HG02678 (cell line): Measurements from ENCODE around the gene GFPT2.
"Not testable (repeated sequence)": the region's sequence is repeated elsewhere in the genome, so short reads cannot be mapped to it uniquely, and the experiment has no call there.

ENCODE experiments used
- ATAC-seq: cut with Tn5 transposase; IDR thresholded peaks from one replicate; pipeline ENCODE4 v1.9.1; 2021; ENCODE audit warnings: mild to moderate bottlenecking, moderate library complexity; ENCODE audit not compliant: unreplicated experiment

GFPT2 gene

DNA sequence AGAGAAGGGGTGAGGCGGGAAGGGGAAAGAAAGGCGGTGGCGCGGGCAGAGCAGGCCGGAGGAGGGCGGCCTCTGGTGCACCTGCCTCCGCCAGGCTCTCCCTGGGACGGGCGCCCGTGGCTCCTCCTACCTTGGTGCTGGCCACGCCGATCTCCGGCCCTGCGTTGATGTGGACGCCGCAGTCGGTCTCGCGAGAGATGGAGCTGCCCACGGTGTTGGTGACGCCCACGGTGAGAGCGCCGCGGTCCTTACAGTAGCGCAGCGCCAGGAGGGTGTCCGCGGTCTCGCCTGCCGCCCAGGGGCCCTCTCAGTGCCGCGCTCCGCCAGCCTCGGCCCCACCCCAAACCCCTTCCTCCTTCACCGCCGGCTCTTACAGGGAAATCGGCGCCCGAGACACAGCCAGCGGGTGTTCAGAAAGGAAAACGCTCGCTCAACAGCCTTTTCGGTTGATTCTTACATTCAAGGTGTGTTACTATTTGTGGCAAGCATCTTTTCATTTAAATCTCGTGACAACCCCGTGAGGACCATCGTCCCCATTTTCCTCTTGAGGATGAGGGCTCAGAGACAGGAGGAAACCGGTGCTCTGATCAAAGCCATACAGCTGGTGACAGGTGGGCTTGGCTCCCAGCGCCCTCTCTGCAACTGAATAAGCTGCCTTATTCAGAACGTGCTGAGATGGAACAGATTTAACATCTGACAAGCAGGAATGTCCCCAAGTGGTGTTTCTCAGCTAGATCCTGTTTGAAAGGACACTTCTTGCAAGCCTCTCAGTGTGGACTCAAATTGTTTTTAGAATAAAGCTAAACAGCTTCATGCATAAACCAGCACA, 39.2 kb downstream of the GFPT2 start:
- ATAC-seq: no peak

DNA sequence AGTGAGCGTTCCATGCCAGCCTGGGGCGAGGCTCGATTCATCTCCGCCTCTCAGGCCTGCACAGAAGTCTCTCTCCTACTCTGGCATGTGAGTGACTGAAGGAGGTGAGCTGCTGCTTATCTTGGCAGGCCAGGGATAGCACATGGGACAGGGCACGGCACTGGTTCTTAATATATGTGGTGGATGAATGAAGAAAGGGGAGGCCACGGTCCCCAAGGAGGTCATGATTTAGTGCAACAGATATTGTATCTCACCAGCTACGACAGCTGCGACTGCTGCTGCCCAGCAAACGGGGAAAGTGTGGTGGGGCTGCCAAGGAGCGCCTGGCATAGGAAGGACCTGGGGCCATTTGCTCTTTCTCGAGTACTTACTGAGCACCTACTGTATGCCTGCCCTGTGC, 41.9 kb downstream of the GFPT2 start:
- ATAC-seq: no peak

DNA sequence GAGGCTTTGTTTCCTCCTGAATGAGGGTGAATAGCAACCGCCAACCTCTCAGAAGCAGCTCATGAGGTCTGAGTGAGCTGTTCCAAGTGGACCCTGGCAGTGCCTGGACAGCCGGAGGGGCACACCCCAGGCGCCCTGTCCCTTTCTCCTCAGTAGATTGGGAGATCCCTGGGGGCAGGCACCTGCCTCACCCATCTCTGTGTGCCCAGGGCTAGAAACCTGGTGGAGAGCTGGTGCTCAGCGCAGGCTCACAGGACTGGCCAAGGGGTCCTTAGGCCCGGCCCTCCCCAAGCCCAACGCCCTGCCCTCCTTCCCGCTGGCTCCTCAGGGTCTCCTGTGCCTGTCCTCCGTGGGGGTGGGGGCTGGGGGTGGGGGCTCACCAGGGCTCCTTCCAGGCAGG, 46.3 kb downstream of the GFPT2 start:
- ATAC-seq: no peak

DNA sequence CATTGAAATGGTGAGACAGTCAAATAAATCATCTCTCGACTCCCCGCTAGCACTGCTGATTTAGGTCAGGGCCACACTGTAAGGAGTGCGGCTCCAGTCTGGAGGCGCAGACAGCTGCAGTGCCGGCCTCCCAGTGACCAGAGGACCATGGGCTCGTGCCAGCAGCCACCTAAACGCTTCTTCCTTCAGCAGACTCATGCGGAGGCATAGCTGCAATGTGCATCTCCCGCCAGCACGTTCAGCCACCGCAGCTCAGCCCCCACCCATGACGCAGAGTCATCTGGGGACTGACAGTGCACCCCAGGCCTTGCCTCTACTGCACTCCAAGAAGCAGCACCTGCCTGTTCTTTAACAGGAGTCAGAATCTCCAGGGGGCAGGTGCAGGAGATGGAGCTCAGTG, 47.7 kb downstream of the GFPT2 start:
- no peak for ATAC-seq

DNA sequence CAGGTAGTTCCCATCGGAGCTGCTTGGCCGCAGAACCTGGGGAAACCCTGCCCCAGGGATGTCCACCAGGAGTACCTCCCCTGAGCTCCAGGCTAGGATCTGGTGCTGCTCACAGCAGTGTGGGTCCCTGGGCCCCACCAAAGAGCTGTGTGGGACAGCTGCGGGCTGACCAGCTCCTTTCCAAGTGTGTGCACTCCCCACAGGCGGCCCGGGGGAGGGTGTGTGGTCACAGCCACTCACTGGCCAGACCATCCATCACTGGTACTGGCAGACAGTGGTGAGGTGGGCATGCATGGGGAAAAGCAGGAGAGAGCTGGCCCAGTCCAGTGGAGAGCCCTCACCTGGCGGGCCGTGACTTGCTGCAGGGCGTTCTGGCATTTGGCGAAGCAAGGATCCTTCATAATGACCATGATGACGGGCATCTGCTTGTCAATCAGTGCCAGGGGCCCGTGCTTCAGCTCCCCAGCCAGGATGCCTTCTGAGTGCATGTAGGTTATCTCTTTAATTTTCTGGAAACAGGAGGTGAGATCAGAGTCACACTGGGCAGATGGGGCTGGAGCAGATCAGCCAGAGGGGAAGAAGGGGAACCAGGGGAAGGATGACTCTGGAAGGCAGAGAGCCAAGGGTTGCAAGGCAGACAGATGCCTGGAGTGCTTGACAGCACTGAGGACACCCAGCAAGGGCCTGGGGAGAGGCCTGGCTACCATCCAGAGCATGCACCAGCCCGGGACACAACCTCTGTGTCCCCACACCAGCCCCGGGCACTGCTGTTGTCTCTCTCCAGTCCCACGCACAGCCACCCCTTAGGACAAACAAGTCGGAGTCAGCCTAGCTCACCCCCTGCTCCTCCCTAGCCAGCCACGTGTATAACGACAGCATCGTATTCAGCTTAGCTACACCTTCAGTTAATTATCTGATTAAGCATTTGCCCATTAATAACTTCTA, 48.4 kb downstream of the GFPT2 start:
- no peak for ATAC-seq

DNA sequence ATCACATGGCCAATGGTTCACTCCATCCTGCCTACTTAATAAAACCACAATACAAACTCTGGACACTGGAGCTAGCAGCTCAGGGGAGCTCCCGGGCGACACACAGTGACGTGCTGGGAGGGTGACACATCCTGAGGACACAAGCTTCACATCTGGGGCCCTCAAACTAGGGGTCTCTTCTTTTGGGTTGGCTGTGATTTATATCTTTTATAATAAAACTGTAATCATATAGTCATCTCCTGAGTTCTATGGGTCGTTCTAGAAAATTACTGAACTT, 49.2 kb downstream of the GFPT2 start:
- no peak for ATAC-seq

DNA sequence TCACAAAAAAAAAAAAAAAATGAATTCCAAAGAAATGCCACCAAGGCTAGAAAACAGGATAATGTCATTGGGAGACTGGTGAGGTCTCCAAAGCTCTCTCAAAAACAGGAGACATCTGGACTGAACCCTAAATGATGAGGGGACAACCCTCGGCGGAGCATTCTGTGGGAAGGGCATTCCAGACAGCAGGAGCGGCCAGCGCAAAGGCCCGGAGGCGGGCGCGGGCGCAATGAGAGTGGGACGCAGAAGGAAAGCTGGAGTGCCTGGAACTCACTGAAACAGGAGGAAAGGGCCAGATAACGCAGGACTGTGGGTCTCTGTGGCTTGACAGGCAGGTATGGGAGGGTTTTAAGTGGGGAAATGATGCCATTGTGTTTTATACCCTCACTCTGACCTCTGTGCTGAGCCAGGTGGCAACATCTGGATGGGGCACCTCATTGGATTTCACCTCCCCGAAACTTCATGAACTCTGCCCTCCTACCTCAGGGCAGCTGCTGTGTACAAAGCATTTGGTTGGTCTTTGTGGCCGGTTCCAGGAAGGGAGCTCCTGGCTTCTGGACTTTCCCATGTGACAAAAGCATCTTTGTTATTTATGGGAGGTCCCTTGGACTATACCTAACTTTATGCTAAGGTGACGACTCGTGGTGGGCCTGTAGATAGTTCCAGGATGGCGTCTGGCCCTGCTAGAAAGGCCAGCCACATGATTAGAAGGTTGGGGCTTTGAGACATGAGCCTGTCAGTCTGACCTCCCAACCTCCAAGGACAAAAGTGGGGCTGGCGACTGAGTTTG, 49.7 kb downstream of the GFPT2 start:
- ATAC-seq: no peak

DNA sequence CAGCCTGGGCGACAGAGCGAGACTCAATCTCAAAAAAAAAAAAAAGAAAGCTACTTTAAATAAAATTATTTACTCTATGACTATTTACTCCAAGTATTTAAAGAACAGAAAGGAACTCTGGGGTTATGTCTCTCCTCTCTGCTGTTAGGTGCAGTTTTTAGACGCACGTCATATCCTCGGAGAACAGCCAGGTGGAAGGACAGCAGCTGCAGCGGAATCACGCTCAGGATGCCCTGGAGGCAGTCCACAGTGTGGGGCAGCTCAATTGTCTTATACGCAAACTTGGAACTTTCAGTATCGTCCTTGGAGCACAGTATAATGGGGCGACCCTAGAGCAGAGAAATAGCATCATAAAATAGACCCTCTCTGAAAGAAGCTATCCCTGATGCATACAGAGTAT, 50.9 kb downstream of the GFPT2 start:
- ATAC-seq: no peak

DNA sequence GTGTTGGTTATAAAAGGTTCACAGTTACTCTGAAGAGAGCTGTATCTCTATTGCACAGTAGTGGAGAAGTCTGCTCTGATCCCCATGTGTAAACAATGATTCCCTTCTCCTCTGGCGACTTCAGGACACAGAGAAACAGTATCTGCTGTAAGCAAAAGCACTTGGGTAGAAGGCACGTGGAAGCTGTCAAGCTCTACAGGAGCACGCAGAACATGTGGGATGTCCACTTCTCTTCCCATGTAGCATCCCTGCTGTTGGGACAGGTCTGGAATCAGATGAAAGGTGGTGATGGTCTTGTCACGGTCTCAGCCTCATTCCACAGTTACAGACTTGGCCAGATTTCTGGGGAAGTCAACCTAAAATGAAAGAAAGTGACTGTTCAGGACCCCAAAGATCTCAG, 51.9 kb downstream of the GFPT2 start:
- ATAC-seq: no peak

DNA sequence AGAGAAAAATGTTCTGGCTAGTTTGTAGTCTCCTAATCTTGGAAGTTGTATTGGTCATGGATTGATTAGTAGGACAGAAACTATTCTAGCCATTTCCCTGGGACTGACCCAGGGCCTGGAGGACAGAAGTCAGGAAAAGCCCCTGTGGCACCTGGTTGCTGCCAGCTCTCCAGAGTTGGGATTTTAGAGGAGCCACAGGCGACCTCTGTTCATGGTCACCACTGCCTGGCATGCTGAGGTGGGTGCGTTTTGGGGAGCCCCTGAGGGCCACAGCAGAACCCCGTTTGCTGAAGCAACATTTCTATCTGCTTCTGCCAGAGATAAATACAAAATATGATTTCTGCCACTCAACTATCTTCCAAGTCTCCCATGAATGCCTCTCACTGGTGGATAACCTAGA, 53.6 kb downstream of the GFPT2 start:
- ATAC-seq: no peak

DNA sequence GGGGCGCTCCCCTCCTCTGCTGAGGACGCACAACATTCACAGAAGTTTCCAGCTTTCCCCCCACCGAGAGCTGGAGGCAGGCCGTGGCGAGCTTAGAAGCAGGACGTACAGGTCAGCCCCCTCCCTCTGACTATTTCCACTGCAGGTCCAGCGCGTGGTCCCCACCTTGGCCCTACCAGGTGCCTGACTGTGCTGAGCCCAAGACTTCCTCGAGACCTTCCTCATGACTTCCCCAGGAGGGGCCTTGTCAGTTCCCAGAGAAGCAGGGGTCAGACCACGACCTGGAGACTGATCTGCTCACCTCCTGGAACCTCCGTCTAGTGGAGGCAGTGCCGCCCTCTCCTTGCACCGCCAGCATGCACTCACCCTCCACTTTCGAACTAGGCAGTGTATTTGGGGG, 54.1 kb downstream of the GFPT2 start:
- ATAC-seq: not testable (repeated sequence)

DNA sequence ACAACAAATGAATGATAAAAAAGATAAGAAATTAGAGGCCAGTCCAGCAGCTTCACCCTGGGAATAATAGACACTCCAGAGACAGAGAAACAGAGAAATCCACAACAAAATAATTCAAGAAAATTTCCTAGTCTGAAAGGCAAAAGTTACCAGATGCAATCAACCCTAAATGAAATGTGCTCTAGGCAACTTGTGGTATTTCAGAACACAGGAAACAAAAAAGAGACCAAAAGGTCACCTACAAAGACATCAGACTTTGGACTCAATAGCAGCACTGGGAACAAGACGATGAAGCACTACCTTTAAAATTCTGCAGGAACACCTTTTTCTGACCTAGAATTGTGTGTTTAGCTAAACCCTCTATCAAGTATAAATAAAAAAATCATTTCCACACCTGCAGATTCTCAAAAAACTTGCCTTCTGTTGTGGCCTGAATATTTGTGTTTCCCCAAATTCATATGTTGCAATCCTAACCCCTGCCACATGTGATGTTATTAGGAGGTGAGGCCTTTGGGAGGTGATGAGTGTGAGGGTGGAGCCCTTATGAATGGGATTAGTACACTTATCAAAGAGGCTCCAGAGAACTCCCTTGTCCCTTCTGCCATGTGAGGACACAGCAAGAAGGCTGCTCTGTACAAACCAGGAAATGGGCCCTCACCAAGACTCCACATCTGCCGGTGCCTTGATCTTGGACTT, 55.4 kb downstream of the GFPT2 start:
- no peak for ATAC-seq

DNA sequence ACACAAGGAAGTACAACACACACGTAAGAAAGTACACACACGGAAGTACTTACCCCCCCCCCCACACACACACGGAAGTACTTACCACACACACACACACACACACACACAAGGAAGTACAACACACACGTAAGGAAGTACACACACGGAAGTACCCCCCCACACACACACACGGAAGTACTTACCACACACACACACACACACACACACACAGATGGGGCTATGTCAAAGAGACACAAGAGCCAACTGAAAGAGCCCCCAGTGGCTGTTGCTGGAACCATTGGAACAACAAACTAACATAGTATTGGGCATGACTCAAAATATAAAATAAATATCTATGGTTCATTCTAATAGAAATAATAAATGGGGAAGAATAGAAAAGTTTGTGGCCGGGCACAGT, 56.4 kb downstream of the GFPT2 start:
- no peak for ATAC-seq

DNA sequence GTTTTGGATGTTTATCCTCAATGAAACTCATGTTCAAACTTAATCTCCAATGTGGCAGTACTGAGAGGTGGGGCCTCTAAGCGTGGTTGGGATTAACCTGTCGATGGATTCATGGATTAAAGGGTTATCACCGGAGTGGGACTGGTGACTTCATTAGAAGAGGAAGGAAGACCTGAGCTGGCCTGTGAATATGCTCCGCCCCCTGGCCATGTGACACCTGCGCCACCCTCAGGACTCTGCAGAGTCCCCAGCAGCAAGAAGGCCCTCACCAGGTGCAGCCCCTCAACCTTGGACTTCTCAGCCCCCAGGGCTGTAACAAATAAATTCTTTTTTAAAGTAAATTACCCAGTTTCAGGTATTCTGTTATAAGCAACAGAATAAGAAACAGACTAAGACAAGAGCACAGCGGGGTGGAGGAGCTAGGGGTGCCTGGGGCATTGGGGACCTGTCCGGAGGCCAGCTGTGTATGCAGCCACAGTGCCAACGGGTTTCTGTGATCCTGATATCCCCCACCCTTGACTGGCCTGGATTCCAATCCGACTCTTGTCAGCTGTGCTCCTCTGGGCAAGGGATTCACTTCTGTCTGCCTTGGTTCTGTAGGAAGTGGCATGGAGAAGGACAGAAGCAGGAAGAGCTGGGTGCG, 58.1 kb downstream of the GFPT2 start:
- no peak for ATAC-seq

DNA sequence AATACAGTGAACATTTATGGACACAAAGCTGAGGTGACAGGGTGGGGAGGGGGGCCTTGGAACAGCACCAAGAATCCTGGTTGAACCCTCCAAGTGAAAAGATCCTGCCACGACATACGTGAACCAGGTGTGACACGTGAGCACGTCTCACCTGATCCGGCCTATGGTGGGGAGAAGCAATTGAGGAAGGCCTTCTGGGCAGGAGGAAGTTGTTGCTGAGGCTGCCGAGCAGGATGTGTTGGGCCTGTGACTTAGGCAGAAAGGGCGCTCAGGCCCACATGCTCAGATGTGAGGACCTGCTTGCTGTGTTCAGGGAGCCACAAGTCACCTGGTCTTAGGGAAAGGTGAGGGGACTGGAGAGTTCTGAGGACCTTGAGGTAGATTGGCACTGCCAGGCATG, 58.7 kb downstream of the GFPT2 start:
- no peak for ATAC-seq

DNA sequence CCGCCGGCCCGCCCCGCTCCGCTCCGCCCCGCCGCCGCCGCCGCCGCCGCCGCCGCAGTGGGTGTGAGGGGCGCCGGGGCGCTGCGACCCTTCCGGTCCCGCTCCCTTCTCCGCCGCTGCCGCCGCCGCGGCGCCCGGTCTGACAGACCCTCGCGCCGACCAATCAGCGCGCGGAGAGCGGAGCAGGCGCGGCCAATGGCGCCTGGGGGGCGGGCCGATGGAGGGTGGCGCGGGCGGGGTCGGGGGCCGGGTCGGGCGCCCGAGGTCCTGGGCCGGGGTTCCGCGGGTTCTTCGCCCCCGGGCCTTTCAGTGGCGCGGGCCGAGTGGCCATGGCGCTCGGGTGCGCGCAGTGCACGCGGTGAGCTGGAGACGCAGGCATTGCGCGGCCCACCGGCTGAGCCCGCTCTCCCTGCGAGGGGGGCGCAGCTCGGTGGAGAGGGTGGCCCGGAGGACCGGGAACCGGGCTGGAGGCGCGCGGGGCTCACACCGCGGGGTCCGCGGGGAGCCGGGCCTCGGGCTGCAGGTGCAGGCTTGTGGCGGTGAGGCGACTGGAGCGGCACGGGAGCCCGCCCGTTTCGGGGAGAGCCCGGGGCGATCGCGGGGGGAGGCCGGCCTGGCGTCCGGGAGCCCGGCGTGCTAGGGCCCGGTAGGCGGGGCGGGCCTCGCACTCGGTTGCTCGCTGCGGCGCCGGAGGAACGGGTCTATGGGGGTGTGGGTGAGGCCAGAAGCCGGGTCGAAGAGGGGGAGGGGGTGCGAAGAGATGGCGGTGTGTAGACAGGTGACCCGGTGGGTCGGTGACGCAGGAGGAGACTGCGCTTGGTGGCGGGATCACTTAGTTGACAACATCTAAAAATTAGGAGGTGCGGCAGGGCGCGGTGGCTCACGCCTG, 60.9 kb downstream of the GFPT2 start, which contains the start of gene MAPK9:
TSS of gene MAPK9 (minus strand) at position 141 of the 889 bp plus-strand sequence. CDS start 11,522 bp downstream, outside the sequence.
- peak; percentile 87 for ATAC-seq

DNA sequence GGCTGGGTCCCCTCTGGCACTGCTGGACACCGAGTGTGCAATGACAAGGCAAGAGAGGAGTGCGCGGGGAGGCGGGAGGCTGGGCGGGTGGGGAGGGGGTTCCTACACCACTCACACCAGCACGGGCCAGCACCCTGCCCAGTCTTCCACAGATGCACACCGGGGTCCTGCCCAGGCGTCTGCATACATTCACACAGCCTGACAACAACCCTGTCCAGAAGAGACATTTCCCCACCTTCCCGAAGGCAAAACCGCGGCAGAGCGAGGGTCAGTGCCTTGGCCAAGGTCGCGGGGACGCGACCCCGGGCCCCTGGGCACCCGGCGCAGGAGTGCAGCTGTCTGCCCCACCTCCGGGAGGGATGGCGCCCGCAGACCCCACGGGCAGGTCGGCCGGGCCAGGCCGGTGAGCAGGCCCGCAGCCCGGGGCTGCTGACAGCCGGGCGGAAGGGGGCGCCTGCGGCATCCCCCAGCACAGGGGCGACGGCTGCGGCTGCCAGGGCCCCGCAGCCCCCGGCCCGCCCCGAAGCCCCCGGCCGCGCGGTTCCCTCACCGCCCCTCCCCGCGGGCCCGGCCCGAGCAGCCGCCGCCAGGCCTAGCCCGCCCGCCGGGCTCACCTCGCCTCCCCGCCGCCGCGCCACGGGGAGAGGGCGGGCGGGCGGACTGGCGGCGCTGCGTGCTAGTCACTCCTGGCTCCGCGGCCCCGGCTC, 61.7 kb downstream of the GFPT2 start:
- ATAC-seq: peak; percentile 32

DNA sequence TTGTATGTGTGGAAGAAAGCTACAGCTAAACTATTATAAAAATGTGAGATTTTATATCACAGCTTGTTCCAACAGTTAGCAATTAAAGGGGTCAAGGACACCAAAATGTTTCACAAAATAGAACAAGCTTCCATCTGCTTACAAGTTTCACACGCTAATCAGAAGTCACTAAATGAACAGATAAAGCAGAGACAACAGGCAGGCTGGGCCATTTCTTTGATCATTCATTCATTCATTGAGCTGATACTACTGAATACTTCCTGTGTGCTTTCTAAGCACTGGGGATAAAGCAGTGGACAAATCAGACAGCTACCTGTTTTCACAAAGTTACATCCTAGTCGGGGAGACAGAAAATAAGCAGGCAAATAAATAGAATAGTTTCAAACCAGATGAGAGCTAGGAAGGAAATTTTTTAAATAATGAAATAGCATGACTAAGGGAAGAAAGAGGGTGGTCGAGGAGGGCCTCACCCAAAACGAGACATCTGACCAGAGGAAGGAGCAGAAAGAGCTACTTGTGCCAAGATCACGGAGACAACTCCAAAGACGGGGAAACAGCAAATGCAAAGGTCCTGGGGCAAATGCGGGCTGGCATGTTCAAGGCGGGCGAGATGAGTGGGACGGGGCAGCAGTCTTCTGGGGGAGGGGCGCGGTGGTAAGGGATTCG, 62.4 kb downstream of the GFPT2 start:
- ATAC-seq: no peak
